ENCODE results near the gene MGA.

DNA sequence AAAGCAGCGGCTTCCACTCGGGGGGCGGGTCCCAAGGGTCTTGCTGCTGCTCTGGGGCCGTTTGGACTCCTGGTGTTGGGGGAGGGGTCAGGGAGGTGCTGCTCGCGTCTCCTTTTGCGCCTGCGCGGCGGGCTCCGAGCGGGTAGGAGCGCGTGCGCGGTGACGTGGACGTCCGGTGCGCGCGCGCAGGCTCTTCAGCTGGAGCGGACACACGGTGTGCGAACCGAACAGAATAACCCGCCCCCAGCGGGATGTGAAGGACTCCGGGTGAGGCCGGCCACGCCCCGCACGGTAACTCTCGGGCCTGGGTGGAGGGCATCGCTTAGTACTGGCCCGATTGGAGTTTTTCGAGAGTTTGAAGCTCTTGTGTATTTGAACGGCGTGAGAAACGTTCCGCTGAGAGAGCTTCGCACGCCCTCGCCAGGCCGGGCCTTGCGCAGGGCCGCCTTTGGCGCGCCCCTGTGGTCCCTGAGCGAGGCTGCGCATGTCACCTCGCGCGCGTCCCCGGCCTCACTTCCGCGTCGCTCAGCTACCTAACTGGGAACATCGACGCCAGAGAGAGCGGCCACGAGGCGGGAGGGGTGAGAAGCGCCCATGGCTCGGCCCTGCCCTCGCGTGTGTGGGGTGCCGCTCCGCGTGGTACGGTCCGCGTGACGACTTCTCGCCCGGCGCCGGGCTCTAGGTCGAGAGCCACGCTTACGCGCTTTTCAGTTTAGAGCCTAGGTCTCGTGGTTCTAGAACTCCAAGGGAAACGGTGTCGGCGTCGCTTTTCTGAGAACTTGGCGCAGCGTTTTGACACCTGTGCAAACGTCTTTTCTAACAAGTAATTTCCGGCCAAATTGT, at the start of gene MGA:
- TF ChIP-seq, protein P1, sequence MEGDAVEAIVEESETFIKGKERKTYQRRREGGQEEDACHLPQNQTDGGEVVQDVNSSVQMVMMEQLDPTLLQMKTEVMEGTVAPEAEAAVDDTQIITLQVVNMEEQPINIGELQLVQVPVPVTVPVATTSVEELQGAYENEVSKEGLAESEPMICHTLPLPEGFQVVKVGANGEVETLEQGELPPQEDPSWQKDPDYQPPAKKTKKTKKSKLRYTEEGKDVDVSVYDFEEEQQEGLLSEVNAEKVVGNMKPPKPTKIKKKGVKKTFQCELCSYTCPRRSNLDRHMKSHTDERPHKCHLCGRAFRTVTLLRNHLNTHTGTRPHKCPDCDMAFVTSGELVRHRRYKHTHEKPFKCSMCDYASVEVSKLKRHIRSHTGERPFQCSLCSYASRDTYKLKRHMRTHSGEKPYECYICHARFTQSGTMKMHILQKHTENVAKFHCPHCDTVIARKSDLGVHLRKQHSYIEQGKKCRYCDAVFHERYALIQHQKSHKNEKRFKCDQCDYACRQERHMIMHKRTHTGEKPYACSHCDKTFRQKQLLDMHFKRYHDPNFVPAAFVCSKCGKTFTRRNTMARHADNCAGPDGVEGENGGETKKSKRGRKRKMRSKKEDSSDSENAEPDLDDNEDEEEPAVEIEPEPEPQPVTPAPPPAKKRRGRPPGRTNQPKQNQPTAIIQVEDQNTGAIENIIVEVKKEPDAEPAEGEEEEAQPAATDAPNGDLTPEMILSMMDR (conservative IDR thresholded peaks at IDR 0.05), result no peak
- no peak for TF ChIP-seq EZH2 (IDR thresholded peaks at IDR 0.05; ENCODE audit: low read depth)
